ENCODE data around the gene CST4. TPM values are rescaled to one million over a fixed set of nuclear protein-coding genes. Genes with fewer than 3 reads are reported as not detected.
"Not testable (repeated sequence)": the region's sequence is repeated elsewhere in the genome, so short reads cannot be mapped to it uniquely, and the experiment has no call there.

Gene CST4, protein sequence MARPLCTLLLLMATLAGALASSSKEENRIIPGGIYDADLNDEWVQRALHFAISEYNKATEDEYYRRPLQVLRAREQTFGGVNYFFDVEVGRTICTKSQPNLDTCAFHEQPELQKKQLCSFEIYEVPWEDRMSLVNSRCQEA
- total RNA-seq (not detected), polyA plus RNA-seq (not detected)
- long read RNA-seq, donor 1 = 0 reads
- long read RNA-seq, donor 2 = 0 reads

DNA sequence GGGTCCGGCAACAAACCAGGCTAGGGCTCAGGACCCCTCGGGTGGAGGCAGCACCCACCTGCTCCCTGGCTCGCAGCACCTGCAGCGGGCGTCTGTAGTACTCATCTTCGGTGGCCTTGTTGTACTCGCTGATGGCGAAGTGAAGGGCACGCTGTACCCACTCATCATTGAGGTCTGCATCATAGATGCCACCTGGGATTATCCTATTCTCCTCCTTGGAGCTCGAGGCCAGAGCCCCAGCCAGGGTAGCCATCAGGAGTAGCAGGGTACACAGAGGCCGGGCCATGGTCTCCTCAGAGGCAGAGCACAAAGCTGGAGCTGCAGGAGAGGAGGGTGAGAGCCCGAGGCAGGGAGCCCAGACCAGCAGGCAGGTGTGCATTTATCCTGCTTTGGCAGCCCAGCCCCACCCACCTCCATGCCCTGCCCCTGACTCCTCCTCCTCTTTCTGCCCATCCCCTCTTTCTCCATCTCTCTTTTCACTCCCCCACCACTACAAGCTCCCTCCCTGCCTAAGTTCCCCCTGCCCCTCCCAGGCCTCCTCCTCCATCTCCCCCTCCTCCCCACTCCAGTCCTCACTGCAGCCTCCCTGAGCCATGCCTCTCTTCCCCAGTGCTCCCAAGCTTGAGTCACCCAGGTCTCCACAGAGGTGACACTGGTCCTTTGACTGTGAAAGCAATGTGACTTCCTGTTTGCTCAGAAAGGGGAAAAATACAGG lies at the start of gene CST4:
Gene CST4 (minus strand): TSS at position 355 of the 715 bp plus-strand sequence. CDS start 69 bp downstream, at position 286.
- H3K27me3 ChIP-seq (replicated peaks in 1 of 7); intact Hi-C loops (cut with DNase I; ENCODE audit: low total_unique reads); H3K9me3 ChIP-seq; H3K4me3 ChIP-seq; DNase-seq; H3K27ac ChIP-seq; H3K36me3 ChIP-seq; H3K4me1 ChIP-seq: not testable (repeated sequence)
- 76 to 91% (median 87%) methylated on average over 12 of the region's 12 CpGs for WGBS, 5 donors

DNA sequence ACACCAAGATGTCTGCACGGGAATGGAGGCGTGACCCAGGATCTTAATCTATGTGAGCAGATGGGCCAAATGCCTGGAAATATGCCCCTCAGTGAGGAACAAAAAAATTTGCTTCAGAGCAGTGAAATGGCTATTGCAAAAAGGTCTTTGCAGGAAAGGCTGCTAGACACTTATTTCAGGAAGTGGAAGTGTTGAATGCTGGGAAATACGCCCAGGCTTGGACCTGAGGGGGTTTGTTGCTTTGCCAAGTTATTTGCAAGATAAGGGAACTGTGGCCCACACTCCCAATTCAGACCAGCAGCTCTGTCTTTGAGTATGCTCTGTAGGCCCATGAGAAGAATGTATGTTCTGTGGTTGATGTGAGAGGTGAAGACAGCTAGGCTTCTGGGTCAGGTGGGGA lies 46.6 kb upstream of the CST4 start:
- H3K9me3 ChIP-seq; H3K4me1 ChIP-seq; H3K4me3 ChIP-seq; H3K27ac ChIP-seq; H3K27me3 ChIP-seq (replicated peaks in 1 of 7); H3K36me3 ChIP-seq; intact Hi-C loops (cut with DNase I; ENCODE audit: low total_unique reads); DNase-seq: not testable (repeated sequence)
- WGBS, 5 donors = 46 to 68% (median 54%) methylated on average over 3 of the region's 3 CpGs

DNA sequence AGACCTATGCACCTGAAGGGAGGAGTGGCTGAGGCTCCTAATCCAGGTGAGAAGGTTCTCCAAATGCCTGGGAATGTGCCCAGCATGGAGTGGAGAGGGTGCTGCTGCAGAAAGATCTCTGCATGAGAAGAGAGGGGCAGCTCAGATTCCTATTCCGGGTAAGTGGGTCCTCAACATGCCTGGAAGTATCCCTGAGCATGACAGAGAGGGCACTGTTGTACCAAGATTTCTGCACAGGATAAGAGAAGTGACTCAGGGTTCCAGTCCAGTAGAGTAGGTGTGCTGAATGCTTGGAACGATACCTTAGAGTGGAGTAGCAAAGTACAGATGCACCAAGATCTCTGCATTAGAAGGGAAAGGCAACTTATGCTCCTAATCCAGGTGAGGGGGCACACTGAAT lies 46.1 kb upstream of the CST4 start:
- DNase-seq; H3K4me3 ChIP-seq; H3K27ac ChIP-seq; H3K36me3 ChIP-seq; H3K4me1 ChIP-seq; H3K9me3 ChIP-seq; H3K27me3 ChIP-seq (replicated peaks in 1 of 7); intact Hi-C loops (cut with DNase I; ENCODE audit: low total_unique reads): not testable (repeated sequence)
- 83 to 92% (median 88%) methylated on average over 2 of the region's 2 CpGs for WGBS, 5 donors

DNA sequence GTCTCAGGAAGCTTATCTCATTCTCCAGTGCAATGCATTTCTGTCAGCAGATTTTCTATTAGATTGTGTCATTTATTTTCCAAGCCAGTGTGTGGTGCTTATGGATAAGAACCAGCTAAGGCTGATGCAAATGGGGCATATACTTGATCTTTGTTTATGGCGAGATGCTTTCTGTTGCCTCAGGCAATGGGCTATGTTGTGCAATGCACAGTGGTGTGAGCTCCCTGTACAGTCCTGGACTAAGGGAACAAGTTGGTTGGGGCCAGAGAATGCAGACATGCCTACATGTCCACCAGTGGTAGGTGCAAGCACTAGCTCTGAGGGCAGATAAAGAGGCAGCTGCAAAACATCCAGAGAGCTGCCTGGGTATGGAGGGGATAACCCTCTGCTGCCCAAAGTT lies 45.6 kb upstream of the CST4 start:
- H3K4me1 ChIP-seq; H3K36me3 ChIP-seq; DNase-seq; H3K4me3 ChIP-seq; intact Hi-C loops (cut with DNase I; ENCODE audit: low total_unique reads); H3K27me3 ChIP-seq (replicated peaks in 1 of 7); H3K9me3 ChIP-seq; H3K27ac ChIP-seq: not testable (repeated sequence)
- 67 to 100% (median 77%) methylated on average over 1 of the region's 1 CpG for WGBS, 5 donors

DNA sequence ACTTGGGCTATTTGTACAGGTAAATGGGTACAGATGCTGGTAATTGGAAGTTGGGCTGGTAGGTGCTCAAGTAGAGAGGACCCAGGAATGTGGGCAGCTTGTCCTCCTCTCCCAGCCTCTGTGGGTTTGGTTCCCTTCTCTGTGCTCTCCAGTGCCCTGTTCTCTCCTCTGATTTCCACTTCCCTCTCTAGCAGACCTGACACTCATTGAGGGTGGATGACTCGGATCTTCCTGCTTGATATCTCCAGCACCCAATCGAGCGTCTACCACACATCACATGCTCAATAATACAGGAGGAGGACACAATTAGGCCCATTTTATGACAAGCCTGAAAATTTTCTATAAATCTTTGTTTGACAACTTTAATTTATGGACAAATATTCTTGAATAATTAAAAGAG lies 38.2 kb upstream of the CST4 start:
- intact Hi-C loops (cut with DNase I; ENCODE audit: low total_unique reads) = no loop called here
- TF ChIP-seq POLR2AphosphoS5 (IDR thresholded peaks at IDR 0.05) (no peak), POLR2A (IDR thresholded peaks at IDR 0.05) (no peak)
- TF ChIP-seq, protein P1, sequence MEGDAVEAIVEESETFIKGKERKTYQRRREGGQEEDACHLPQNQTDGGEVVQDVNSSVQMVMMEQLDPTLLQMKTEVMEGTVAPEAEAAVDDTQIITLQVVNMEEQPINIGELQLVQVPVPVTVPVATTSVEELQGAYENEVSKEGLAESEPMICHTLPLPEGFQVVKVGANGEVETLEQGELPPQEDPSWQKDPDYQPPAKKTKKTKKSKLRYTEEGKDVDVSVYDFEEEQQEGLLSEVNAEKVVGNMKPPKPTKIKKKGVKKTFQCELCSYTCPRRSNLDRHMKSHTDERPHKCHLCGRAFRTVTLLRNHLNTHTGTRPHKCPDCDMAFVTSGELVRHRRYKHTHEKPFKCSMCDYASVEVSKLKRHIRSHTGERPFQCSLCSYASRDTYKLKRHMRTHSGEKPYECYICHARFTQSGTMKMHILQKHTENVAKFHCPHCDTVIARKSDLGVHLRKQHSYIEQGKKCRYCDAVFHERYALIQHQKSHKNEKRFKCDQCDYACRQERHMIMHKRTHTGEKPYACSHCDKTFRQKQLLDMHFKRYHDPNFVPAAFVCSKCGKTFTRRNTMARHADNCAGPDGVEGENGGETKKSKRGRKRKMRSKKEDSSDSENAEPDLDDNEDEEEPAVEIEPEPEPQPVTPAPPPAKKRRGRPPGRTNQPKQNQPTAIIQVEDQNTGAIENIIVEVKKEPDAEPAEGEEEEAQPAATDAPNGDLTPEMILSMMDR (IDR thresholded peaks at IDR 0.05 in 8 of 11, conservative IDR thresholded peaks at IDR 0.05 in 3 of 11) = no peak
- Histone ChIP-seq H3K9me3 (no peaks in the 10 kb centered on the region), H3K4me1 (no peaks in the 10 kb centered on the region), H3K27me3 (replicated peaks in 1 of 7) (peaks cover 0 to 8% (median 0%) of the 10 kb centered on the region in 7 donors), H3K36me3 (no peaks in the 10 kb centered on the region), H3K27ac (no peak overlapping the region), H3K4me3 (no peak overlapping the region)
- no peak for DNase-seq
- WGBS, 5 donors = 65 to 74% (median 71%) methylated on average over 3 of the region's 3 CpGs

DNA sequence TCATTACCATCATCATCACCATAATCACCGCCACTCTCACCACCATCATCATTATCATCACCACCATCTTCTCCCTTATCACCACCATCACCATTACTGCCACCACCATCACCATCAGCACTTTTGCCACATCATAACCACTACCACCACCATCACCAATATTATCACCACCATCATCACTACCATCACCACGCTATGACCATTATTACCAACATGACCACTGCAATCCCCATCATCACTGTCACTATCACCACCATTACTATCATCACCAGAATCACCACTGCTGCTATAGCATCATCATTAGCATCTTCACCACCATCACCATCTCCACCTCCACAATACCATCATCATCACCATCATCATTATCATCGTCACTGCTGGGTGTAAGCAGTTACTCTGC lies 36.3 kb upstream of the CST4 start:
- no peak for DNase-seq
- WGBS, 5 donors = 84 to 99% (median 89%) methylated on average over 3 of the region's 3 CpGs

More for the DNA sequence above, 36.3 kb upstream of the CST4 start:
- Histone ChIP-seq H3K9me3 (no peaks in the 10 kb centered on the region), H3K4me3 (no peak overlapping the region), H3K4me1 (no peaks in the 10 kb centered on the region), H3K36me3 (no peaks in the 10 kb centered on the region), H3K27me3 (replicated peaks in 1 of 7) (peaks cover 0 to 8% (median 0%) of the 10 kb centered on the region in 7 donors), H3K27ac (no peak overlapping the region)
- intact Hi-C loops (cut with DNase I; ENCODE audit: low total_unique reads) = no loop called here
- no peak for TF ChIP-seq POLR2AphosphoS5 (IDR thresholded peaks at IDR 0.05)
- TF ChIP-seq, protein P1 (IDR thresholded peaks at IDR 0.05 in 8 of 11, conservative IDR thresholded peaks at IDR 0.05 in 3 of 11) = no peak
- TF ChIP-seq POLR2A (IDR thresholded peaks at IDR 0.05) = no peak
